ENCODE measurements around the gene C4BPA.

DNA sequence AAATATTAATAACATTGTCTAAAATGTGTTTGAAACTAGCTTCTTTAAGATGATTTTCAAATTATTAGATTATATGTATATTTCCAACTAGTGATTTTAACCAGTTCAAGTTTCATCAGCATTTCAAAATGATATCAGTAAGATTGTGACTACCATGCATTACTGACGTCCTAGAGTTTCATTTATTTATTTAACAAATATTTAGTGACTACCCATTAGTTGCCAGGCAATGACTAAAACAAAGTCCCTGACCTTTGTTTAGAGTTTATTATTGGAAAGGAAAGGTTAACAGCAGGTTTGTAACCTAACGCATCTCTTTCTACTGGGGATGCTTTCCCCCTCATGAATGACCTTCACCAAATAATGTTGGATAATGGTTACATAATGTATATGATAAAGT lies 22.9 kb upstream of the C4BPA start:
- TF ChIP-seq POLR2A (IDR thresholded peaks at IDR 0.05; ENCODE audit: low read depth, low read length) (no peak), CEBPB (IDR thresholded peaks at IDR 0.05; ENCODE audit: low read depth, low read length) (no peak), USF2 (IDR thresholded peaks at IDR 0.05; ENCODE audit: low read depth, low read length) (no peak)
- TF ChIP-seq, protein P1, sequence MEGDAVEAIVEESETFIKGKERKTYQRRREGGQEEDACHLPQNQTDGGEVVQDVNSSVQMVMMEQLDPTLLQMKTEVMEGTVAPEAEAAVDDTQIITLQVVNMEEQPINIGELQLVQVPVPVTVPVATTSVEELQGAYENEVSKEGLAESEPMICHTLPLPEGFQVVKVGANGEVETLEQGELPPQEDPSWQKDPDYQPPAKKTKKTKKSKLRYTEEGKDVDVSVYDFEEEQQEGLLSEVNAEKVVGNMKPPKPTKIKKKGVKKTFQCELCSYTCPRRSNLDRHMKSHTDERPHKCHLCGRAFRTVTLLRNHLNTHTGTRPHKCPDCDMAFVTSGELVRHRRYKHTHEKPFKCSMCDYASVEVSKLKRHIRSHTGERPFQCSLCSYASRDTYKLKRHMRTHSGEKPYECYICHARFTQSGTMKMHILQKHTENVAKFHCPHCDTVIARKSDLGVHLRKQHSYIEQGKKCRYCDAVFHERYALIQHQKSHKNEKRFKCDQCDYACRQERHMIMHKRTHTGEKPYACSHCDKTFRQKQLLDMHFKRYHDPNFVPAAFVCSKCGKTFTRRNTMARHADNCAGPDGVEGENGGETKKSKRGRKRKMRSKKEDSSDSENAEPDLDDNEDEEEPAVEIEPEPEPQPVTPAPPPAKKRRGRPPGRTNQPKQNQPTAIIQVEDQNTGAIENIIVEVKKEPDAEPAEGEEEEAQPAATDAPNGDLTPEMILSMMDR (conservative IDR thresholded peaks at IDR 0.05; ENCODE audit: low read depth, low read length) = no peak

Data from IMR-90 (cell line).